Parathyroid adenoma (tissue), 2 donors: Measurements from ENCODE around the gene SYNJ2.

Experiments
- H2AFZ ChIP-seq: fragments of 300-600 bp; sonication (generic); one replicate; pipeline ENCODE4 v1.7.0; 2017; ENCODE audit warnings: antibody characterized with exemption, mild to moderate bottlenecking
- H3K27ac ChIP-seq: fragments of 300-600 bp; sonication (generic); one replicate; pipeline ENCODE4 v1.7.0; 2017
- H3K27me3 ChIP-seq: fragments of 300-600 bp; sonication (generic); one replicate; pipeline ENCODE4 v1.7.0; 2017; ENCODE audit warnings: low read length; ENCODE audit not compliant: control insufficient read depth, insufficient read depth
- H3K36me3 ChIP-seq: fragments of 300-600 bp; sonication (generic); one replicate; pipeline ENCODE4 v1.7.0; 2017; ENCODE audit warnings: low read length; ENCODE audit not compliant: control insufficient read depth, insufficient read depth
- H3K4me1 ChIP-seq: fragments of 300-600 bp; sonication (generic); one replicate; pipeline ENCODE4 v1.7.0; 2017; ENCODE audit warnings: control low read depth
- H3K4me2 ChIP-seq: fragments of 300-600 bp; sonication (generic); one replicate; pipeline ENCODE4 v1.7.0; 2017; ENCODE audit warnings: low read length
- H3K4me3 ChIP-seq: fragments of 300-600 bp; sonication (generic); one replicate; pipeline ENCODE4 v1.7.0; 2017; ENCODE audit warnings: low read depth, low read length
- H3K79me2 ChIP-seq: fragments of 300-600 bp; sonication (generic); one replicate; pipeline ENCODE4 v1.7.0; 2017; ENCODE audit warnings: control low read depth
- H3K9ac ChIP-seq: fragments of 300-600 bp; sonication (generic); one replicate; pipeline ENCODE4 v1.7.0; 2017; ENCODE audit warnings: mild to moderate bottlenecking
- H3K9me3 ChIP-seq: fragments of 300-600 bp; sonication (generic); one replicate; pipeline ENCODE4 v1.7.0; 2017; ENCODE audit warnings: low read length; ENCODE audit not compliant: control insufficient read depth
- TF ChIP-seq, protein P1 (sequence below): fragments of 300-600 bp; sonication (generic); IDR thresholded peaks from one replicate; pipeline ENCODE4 v1.7.0; 2017; ENCODE audit warnings: antibody characterized with exemption, mild to moderate bottlenecking
- donor health status: primary hyperparathyroidism.

The SYNJ2 gene

DNA sequence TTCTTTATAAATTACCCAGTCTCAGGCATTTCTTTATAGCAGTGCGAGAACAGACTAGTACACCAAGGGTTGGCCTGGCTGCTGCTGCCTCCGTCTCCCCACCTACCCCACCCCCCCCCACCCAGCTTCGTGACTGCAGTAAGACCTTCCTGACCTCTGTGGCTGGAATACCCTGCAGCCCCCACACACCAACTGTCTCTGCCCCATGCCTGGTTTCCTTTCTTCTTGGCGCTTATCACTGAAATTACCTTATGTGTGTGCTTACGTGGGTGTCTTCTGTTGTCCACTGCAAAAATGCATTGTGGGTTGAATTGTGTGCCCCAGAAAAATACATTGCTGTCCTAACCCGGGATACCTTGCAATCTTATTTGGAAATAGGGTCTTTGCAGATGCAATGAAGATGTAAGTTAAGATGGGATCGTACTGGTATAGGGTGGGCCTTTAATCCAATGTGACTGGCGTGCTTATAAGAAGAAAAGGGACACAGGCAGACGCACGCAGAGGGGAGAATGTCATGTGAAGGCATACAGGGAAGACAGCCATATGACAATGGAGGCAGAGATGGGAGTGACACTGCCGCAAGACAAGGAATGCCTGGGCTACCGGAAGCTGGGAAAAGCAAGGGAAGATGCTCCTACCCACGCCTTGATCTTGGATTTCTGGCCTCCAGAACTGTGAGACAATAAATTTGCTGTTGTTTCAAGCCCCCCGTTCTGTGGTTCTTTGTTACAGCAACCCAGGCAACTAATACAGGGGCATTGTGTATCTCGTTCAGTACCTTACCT is 15.4 kb downstream of the SYNJ2 start:
- no peaks in the 10 kb centered on the region for H3K27me3 ChIP-seq
- no peaks in the 10 kb centered on the region for H3K79me2 ChIP-seq
- peaks cover 6% of the 10 kb centered on the region for H3K4me1 ChIP-seq
- H3K9me3 ChIP-seq: no peaks in the 10 kb centered on the region
- no peak overlapping the region for H3K9ac ChIP-seq
- TF ChIP-seq, protein P1, sequence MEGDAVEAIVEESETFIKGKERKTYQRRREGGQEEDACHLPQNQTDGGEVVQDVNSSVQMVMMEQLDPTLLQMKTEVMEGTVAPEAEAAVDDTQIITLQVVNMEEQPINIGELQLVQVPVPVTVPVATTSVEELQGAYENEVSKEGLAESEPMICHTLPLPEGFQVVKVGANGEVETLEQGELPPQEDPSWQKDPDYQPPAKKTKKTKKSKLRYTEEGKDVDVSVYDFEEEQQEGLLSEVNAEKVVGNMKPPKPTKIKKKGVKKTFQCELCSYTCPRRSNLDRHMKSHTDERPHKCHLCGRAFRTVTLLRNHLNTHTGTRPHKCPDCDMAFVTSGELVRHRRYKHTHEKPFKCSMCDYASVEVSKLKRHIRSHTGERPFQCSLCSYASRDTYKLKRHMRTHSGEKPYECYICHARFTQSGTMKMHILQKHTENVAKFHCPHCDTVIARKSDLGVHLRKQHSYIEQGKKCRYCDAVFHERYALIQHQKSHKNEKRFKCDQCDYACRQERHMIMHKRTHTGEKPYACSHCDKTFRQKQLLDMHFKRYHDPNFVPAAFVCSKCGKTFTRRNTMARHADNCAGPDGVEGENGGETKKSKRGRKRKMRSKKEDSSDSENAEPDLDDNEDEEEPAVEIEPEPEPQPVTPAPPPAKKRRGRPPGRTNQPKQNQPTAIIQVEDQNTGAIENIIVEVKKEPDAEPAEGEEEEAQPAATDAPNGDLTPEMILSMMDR: no peak
- no peak overlapping the region for H3K27ac ChIP-seq
- H3K36me3 ChIP-seq: no peaks in the 10 kb centered on the region
- H2AFZ ChIP-seq: no peak overlapping the region
- no peak overlapping the region for H3K4me3 ChIP-seq
- no peak overlapping the region for H3K4me2 ChIP-seq

DNA sequence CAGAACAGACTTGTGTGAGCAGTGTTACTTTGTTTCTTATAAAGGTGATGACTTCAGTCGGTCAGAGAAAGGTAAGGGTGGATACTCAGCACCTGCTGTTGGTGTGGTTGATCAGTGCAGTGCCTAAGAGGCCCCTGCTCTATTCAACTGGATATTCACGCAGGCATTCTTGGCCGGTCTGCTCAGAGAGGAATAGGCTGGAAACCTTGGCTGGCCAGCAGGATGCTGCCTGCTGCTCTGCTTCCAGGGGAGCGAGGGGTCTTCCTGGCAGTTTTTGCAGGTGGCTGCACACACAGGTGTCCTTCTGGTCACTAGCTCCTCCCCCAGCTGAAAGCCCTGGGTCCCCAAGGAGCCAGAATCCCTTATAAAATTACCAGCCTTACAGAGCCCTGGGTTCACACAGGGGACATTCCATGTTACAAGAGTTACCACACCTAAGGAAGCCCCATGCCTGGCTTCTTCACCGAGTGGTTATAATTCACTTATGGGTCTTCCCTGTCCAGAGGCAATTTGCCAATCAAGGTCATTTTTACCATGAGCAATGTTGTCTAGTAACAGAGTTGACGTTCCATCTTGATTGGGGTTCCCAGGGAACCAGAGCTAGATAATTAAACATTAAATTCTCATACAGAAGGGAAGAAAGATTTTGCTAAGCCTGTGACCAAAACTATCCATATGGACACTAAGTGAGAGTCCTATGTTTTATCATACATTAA is 16.4 kb downstream of the SYNJ2 start:
- no peaks in the 10 kb centered on the region for H3K36me3 ChIP-seq
- TF ChIP-seq, protein P1: no peak
- H3K27me3 ChIP-seq: no peaks in the 10 kb centered on the region
- no peak overlapping the region for H3K4me3 ChIP-seq
- no peaks in the 10 kb centered on the region for H3K9me3 ChIP-seq
- H3K4me1 ChIP-seq: peaks cover 14% of the 10 kb centered on the region
- no peak overlapping the region for H3K9ac ChIP-seq
- no peak overlapping the region for H3K4me2 ChIP-seq
- no peak overlapping the region for H2AFZ ChIP-seq
- no peaks in the 10 kb centered on the region for H3K79me2 ChIP-seq
- H3K27ac ChIP-seq: no peak overlapping the region

DNA sequence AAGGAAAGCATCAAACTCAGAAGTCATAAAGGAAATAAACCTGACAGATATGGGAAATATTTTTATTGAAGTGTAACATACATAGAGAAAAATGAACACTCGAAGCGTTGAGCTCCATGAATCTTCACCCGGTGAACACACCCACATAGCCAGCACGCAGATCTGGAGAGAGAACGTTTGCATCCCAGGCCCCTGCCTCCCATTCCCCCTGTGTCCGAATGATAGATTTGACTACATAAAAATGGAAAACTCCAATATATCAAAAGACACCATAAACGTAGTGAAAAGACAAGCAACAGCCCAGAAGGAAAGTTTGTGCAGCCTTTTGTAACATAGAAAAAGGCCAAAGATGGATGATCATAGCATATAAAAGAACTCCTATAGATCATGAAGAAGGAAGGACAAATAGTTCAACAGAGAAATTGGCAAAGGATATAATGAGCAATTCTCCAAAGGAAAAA is 17.1 kb downstream of the SYNJ2 start:
- Histone ChIP-seq H3K27ac (no peak overlapping the region), H2AFZ (no peak overlapping the region), H3K9me3 (no peaks in the 10 kb centered on the region), H3K4me1 (peaks cover 21% of the 10 kb centered on the region), H3K36me3 (no peaks in the 10 kb centered on the region), H3K27me3 (no peaks in the 10 kb centered on the region), H3K9ac (no peak overlapping the region), H3K4me2 (no peak overlapping the region), H3K4me3 (no peak overlapping the region), H3K79me2 (no peaks in the 10 kb centered on the region)
- TF ChIP-seq, protein P1: no peak

DNA sequence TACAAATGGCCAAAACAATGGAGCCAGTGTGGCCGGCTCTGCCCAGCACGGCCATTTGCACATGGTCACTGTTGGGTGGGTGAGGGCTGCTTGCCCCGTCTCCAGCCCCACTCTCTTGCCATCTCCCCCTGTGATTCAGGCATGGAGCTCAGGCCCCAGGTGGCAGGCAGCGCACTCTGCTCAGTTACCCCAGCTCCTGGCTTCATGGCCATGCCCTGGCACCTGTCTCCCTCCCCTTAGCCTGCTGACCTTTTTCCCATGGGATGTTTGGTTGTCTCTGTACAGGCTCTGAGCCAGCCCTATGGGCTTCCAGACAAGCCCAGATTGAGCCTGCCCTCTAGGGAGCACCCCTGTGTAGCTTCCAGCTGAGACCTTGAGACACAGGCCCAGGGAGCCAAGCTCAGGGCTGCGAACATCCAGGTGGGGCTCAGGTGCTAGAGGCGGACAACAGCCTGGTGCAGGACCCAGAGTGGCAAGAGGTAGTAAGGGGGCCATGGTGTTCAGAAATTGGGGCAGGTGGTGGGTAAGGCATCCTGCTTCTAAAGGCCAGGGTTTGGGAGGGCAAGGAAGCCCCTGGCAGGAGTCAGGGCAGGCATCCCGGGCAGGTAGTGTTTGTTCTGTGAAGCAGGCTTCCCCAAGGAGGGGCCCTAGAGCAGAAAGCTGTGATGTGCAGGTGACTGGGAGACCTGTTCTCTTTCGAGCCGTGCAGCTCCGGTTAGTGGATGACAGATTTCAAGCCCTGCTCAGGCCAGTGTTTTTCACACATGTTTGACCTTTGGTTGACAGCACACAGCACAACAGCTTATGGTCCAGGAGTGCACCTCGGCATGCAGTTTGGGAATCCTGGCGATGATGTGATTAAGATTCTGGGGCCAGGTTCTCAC is 17.7 kb downstream of the SYNJ2 start:
- Histone ChIP-seq H3K27ac (no peak overlapping the region), H2AFZ (no peak overlapping the region), H3K4me3 (no peak overlapping the region), H3K79me2 (no peaks in the 10 kb centered on the region), H3K9me3 (no peaks in the 10 kb centered on the region), H3K36me3 (no peaks in the 10 kb centered on the region), H3K4me1 (peaks cover 19% of the 10 kb centered on the region), H3K27me3 (no peaks in the 10 kb centered on the region), H3K4me2 (no peak overlapping the region), H3K9ac (no peak overlapping the region)
- TF ChIP-seq, protein P1: no peak
